HEK293T (cell line): Measurements from ENCODE around the gene SLC18A2.

ENCODE experiments used
- CTCF ChIA-PET: fragments of 350-600 bp; formaldehyde crosslinking; extraction: SDS; loops from one replicate; lab custom pipeline; 2021; ENCODE audit warnings: antibody characterized with exemption, inconsistent platforms; lab: Yijun Ruan, JAX
- POLR2A ChIA-PET: fragments of 350-600 bp; formaldehyde crosslinking; extraction: SDS; loops from one replicate; lab custom pipeline; 2020; ENCODE audit warnings: antibody characterized with exemption, inconsistent platforms; lab: Yijun Ruan, JAX
- DNase-seq: peaks from one replicate; pipeline ENCODE4 v3.0.0; 2012; ENCODE audit warnings: mixed read lengths; ENCODE audit errors: extremely low spot score
- ARNT ChIP-seq: fragments of 450-650 bp; IDR thresholded peaks from 2 replicates; pipeline ENCODE4 v1.6.1; 2017; ENCODE audit warnings: mild to moderate bottlenecking
- BHLHE40 ChIP-seq: fragments of 450-650 bp; IDR thresholded peaks from 2 replicates; pipeline ENCODE4 v1.6.1; 2016; ENCODE audit warnings: mild to moderate bottlenecking, moderate library complexity, borderline replicate concordance
- CTBP1 ChIP-seq: fragments of 450-650 bp; IDR thresholded peaks from 2 replicates; pipeline ENCODE4 v1.6.1; 2016; ENCODE audit warnings: borderline replicate concordance
- ELF4 ChIP-seq: fragments of 450-650 bp; IDR thresholded peaks from 2 replicates; pipeline ENCODE4 v1.6.1; 2017; ENCODE audit warnings: antibody characterized with exemption
- FOXA1 ChIP-seq: fragments of 450-650 bp; IDR thresholded peaks from 2 replicates; pipeline ENCODE4 v1.6.1; 2016; ENCODE audit warnings: mild to moderate bottlenecking
- FOXK2 ChIP-seq: fragments of 450-650 bp; IDR thresholded peaks from 2 replicates; pipeline ENCODE4 v1.6.1; 2016; ENCODE audit warnings: mild to moderate bottlenecking
- FOXM1 ChIP-seq: fragments of 450-650 bp; IDR thresholded peaks from 2 replicates; pipeline ENCODE4 v1.6.1; 2017; ENCODE audit warnings: mild to moderate bottlenecking, borderline replicate concordance
- HDGF ChIP-seq: fragments of 450-650 bp; IDR thresholded peaks from 2 replicates; pipeline ENCODE4 v1.6.1; 2017; ENCODE audit warnings: antibody characterized with exemption, borderline replicate concordance
- L3MBTL2 ChIP-seq: fragments of 450-650 bp; conservative IDR thresholded peaks from 2 replicates; pipeline ENCODE4 v1.6.1; 2016; ENCODE audit warnings: mild to moderate bottlenecking
- LEF1 ChIP-seq: fragments of 450-650 bp; IDR thresholded peaks from 2 replicates; pipeline ENCODE4 v1.6.1; 2017; ENCODE audit warnings: mild to moderate bottlenecking, borderline replicate concordance
- NFRKB ChIP-seq: fragments of 450-650 bp; IDR thresholded peaks from 2 replicates; pipeline ENCODE4 v1.6.1; 2016; ENCODE audit warnings: mild to moderate bottlenecking, moderate library complexity
- SP1 ChIP-seq: fragments of 450-650 bp; IDR thresholded peaks from 2 replicates; pipeline ENCODE4 v1.6.1; 2017
- SUZ12 ChIP-seq: fragments of 450-650 bp; IDR thresholded peaks from 2 replicates; pipeline ENCODE4 v1.6.1; 2016; ENCODE audit warnings: mild to moderate bottlenecking
- TARDBP ChIP-seq: fragments of 450-650 bp; IDR thresholded peaks from 2 replicates; pipeline ENCODE4 v1.6.1; 2016
- ZNF384 ChIP-seq: fragments of 450-650 bp; IDR thresholded peaks from 2 replicates; pipeline ENCODE4 v1.6.1; 2016
- TF ChIP-seq, protein P1 (sequence below): fragments of 450-650 bp; IDR thresholded peaks from 2 replicates; pipeline ENCODE4 v1.6.1; 2016

Gene SLC18A2

DNA sequence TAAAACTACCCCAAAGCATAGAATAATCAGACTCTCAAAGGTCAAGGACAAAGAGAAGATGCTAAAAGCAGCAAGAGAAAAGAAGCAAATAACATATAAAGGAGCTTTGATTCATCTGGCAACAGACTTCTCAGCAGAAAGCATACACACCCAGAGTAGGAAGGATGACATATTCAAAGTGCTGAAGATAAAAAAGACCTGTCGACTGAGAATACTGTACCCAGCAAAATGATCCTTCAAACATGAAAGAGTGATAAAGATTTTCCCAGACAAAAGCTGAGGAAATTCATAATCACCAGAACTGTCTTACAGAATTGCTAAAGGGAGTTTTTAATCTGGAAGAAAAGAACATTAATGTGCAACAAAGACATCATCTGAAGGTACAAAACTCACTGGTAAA, 28.7 kb upstream of the SLC18A2 start:
- ChIA-PET POLR2A (interaction anchor here (1.2 kb wide), 1 partner anchor 10 kb away, joined by 4 read pairs; no protein-coding TSS in a partner anchor), CTCF (no interaction called here)
- no peak for TF ChIP-seq SP1
- no peak for DNase-seq

DNA sequence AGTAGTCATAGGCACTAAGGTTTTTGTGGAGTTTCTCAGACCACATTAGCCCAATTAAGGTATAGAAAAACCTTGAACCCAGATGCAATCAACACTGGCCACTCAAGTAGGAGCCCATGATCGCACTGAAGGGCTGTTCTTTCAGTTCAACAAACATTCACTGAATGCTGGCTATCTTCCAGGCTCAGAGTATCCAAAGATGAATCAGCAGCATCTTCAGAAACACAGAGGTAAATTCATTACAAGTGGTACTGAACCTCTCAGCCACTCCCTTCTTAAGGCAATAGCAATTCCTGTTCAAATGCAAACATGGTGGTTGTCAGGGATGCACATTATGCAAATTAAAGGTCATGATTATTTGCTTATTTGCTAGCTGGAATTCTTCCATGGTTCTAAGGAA, 26.5 kb upstream of the SLC18A2 start:
- POLR2A ChIA-PET, result no interaction called here
- CTCF ChIA-PET, result no interaction called here
- TF ChIP-seq ARNT, result no peak
- TF ChIP-seq, protein P1, sequence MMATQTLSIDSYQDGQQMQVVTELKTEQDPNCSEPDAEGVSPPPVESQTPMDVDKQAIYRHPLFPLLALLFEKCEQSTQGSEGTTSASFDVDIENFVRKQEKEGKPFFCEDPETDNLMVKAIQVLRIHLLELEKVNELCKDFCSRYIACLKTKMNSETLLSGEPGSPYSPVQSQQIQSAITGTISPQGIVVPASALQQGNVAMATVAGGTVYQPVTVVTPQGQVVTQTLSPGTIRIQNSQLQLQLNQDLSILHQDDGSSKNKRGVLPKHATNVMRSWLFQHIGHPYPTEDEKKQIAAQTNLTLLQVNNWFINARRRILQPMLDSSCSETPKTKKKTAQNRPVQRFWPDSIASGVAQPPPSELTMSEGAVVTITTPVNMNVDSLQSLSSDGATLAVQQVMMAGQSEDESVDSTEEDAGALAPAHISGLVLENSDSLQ, result no peak
- no peak for TF ChIP-seq LEF1
- TF ChIP-seq ZNF384, result no peak
- TF ChIP-seq ELF4, result no peak
- DNase-seq, result no peak

DNA sequence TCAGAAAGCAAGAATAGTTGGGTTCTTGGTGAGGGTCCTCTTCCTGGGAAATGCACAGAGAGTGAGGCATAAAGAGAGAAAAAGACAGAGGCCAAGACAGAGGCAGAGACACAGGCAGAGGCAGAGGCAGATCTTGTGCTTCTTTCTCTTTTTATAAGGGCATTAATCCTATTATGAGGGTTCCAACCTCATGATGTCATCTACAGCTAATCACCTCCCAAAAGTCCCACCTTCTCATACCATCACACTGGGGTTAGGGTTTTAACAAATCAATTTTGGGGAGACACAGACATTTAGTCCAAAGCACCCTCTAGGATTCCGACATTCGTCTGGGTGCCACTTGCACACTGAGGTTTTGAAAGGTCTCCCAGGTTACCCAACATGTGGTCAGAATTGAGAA, 25.8 kb upstream of the SLC18A2 start:
- ChIA-PET POLR2A (no interaction called here), CTCF (interaction anchor here (2.9 kb wide), 1 partner anchor 104 kb away, joined by 46 read pairs; no protein-coding TSS in a partner anchor)

DNA sequence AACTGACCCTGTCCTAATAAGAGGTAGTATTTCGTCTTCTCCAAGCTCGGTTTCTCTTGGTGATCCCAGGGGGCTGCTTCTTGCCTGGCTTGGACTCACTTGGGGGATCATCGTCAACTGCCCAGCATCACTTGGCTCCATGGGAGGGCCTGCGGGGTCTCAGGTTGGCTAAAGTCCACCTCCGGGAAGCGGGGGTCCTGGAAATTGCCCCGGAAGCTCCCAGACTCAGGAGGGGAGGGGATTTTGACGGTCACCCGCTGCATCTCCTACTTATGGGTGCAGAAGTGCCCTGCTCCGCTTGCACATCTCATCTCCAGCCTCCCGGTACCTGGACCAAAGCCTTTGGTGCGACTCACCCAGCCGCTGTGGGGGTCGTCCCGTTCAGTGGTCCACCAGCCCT, 24.9 kb upstream of the SLC18A2 start:
- TF ChIP-seq FOXK2 (no peak), ZNF384 (no peak), ARNT (no peak), ELF4 (no peak), L3MBTL2 (no peak), LEF1 (no peak), SUZ12 (no peak), SP1 (no peak), HDGF (no peak), FOXM1 (no peak)
- TF ChIP-seq, protein P1, result no peak
- ChIA-PET CTCF (interaction anchor here (0.5 to 2.9 kb wide), 17 partner anchors 8 to 1023 kb away, joined by 3 to 46 read pairs (median 4); no protein-coding TSS in a partner anchor), POLR2A (no interaction called here)
- no peak for DNase-seq

More for the DNA sequence above, 25.8 kb upstream of the SLC18A2 start:
- TF ChIP-seq LEF1 (no peak), NFRKB (no peak), SP1 (no peak), ZNF384 (no peak), L3MBTL2 (no peak), ARNT (no peak), ELF4 (no peak), SUZ12 (no peak), FOXK2 (no peak), CTBP1 (no peak), TARDBP (no peak), HDGF (no peak), BHLHE40 (no peak), FOXM1 (no peak), FOXA1 (no peak)
- TF ChIP-seq, protein P1, result no peak
- DNase-seq, result no peak

DNA sequence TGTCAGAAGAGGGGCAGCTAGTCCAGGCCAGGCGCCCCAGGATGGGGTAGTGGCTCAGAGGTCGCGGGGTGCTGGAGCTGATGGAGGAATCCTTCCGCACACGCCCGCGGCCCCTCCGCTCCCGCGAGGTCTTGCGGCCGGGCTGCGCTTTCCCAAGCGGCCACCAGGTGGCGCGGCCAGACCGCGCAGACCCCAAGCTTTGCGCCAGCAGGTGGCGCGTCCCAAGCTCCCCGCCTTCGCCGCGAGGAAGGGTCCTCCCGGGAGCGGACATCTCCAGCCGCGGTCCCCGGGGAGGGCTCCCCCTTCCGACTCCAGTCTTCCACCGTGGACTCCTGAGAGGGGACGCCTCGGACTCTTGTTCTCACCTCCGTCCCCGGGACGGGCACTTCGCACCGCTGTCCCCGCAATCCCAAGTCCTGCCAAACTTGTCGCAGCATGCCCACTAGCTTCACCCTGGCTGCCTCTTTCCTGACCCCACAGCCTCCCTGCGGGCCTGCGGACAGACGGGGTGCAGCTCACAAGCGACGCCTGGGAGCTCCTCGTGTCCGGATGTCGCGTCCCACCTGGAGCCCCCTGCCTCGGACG, 24.2 kb upstream of the SLC18A2 start:
- TF ChIP-seq ARNT, result no peak
- peak; percentile 78 for TF ChIP-seq L3MBTL2
- ChIA-PET CTCF (interaction anchor here (0.6 to 2.9 kb wide), 18 partner anchors 9 to 1022 kb away, joined by 3 to 46 read pairs (median 4); no protein-coding TSS in a partner anchor), POLR2A (interaction anchor here (1.4 kb wide), 1 partner anchor 103 kb away, joined by 4 read pairs; no protein-coding TSS in a partner anchor)
- peak; percentile 94 for DNase-seq

DNA sequence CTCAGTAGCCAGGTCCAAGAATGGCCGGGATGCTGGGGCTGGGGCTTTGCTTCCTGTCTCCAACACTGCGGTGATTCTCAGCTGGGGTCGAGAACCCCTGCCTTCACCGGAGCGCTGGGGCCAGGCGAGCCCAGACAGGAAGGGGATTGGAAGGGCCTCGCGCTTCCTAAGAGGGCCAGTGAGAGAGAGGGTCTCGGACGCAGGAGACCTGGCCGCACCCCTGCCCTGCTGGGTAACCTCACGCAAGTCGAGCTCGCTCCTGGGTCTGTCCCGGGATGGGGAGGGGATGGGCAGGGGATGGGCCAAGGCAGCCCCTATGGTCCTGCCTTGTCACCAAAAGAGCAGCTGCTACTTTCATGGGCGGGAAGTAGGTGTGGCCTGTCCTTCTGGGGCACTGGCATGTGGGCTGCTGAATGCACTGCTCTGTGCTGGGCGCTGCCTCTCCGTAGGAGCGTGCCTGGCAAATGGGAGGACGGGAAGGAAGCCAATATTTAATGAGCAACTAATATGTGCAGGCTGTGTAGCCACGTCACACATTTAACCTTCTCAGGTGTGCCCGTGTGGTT, 23.6 kb upstream of the SLC18A2 start:
- TF ChIP-seq SP1 (no peak), ARNT (no peak), CTBP1 (no peak), FOXA1 (no peak), NFRKB (no peak), SUZ12 (no peak), LEF1 (no peak), FOXM1 (no peak), L3MBTL2 (no peak), BHLHE40 (no peak), FOXK2 (no peak), TARDBP (no peak), ZNF384 (no peak), HDGF (no peak), ELF4 (no peak)
- TF ChIP-seq, protein P1, result no peak
- ChIA-PET POLR2A (interaction anchor here (1.4 kb wide), 1 partner anchor 103 kb away, joined by 4 read pairs; no protein-coding TSS in a partner anchor), CTCF (interaction anchor here (0.8 to 2.9 kb wide), 12 partner anchors 9 to 590 kb away, joined by 3 to 46 read pairs (median 8); no protein-coding TSS in a partner anchor)
- DNase-seq, result no peak
